Upper lobe of right lung (tissue), 1 donor: Measurements from ENCODE around the gene ALB. TPM values are rescaled to one million over a fixed set of nuclear protein-coding genes. Genes with fewer than 3 reads are reported as not detected.

Experiments
- ATAC-seq: fragments of 200-7000 bp; cut with Tn5 transposase; one replicate; pipeline ENCODE4 v1.9.1; 2020; ENCODE audit warnings: mild to moderate bottlenecking, moderate library complexity
- DNase-seq: peaks from one replicate; pipeline ENCODE4 v3.0.0-alpha.2; 2020
- H3K27ac ChIP-seq: fragments of 200-600 bp; one replicate; pipeline ENCODE4 v1.8.0; 2022
- H3K27me3 ChIP-seq: fragments of 200-600 bp; one replicate; pipeline ENCODE4 v1.8.0; 2022; ENCODE audit warnings: mild to moderate bottlenecking
- H3K36me3 ChIP-seq: fragments of 200-600 bp; one replicate; pipeline ENCODE4 v1.8.0; 2022
- H3K4me1 ChIP-seq: fragments of 200-600 bp; one replicate; pipeline ENCODE4 v1.8.0; 2022
- H3K4me3 ChIP-seq: fragments of 200-600 bp; one replicate; pipeline ENCODE4 v1.8.0; 2022; ENCODE audit warnings: mild to moderate bottlenecking
- H3K9me3 ChIP-seq: fragments of 200-600 bp; one replicate; pipeline ENCODE4 v1.8.0; 2022
- intact Hi-C: fragments of 100-400 bp; cut with DNase I; formaldehyde crosslinking; loops from one replicate; pipeline ENCODE4 v1.11.0; 2022
- total RNA-seq: library from RNA; stranded (reverse); fragmentation: NEBNext Ultra II Directional; extraction: Animal tissue kit (Norgen Biotek cat#: 25700); gene quantifications from one replicate; pipeline ENCODE4 v1.2.1, GENCODE V29; 2021
- TF ChIP-seq, protein P1 (sequence below): fragments of 200-600 bp; IDR thresholded peaks from one replicate; pipeline ENCODE4 v1.8.0; 2022; ENCODE audit warnings: antibody characterized with exemption
- donor health status: DM: no; HTN: yes; CAD: no; lungs with severe emphysema.

ALB gene
- total RNA-seq, 1 donor from 2014 or later: 2.9 TPM

- Histone ChIP-seq H3K36me3 (no peaks in the 10 kb centered on the region), H3K27me3 (no peaks in the 10 kb centered on the region), H3K27ac (no peak overlapping the region), H3K4me1 (no peaks in the 10 kb centered on the region), H3K9me3 (no peaks in the 10 kb centered on the region), H3K4me3 (no peak overlapping the region)
- TF ChIP-seq, protein P1, sequence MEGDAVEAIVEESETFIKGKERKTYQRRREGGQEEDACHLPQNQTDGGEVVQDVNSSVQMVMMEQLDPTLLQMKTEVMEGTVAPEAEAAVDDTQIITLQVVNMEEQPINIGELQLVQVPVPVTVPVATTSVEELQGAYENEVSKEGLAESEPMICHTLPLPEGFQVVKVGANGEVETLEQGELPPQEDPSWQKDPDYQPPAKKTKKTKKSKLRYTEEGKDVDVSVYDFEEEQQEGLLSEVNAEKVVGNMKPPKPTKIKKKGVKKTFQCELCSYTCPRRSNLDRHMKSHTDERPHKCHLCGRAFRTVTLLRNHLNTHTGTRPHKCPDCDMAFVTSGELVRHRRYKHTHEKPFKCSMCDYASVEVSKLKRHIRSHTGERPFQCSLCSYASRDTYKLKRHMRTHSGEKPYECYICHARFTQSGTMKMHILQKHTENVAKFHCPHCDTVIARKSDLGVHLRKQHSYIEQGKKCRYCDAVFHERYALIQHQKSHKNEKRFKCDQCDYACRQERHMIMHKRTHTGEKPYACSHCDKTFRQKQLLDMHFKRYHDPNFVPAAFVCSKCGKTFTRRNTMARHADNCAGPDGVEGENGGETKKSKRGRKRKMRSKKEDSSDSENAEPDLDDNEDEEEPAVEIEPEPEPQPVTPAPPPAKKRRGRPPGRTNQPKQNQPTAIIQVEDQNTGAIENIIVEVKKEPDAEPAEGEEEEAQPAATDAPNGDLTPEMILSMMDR: no peak
- no peak for ATAC-seq
- intact Hi-C loops: no loop called here
- no peak for DNase-seq
Measured at GRCh38 chr4:73404457-73404856, 370 bp downstream of the ALB start.

DNA sequence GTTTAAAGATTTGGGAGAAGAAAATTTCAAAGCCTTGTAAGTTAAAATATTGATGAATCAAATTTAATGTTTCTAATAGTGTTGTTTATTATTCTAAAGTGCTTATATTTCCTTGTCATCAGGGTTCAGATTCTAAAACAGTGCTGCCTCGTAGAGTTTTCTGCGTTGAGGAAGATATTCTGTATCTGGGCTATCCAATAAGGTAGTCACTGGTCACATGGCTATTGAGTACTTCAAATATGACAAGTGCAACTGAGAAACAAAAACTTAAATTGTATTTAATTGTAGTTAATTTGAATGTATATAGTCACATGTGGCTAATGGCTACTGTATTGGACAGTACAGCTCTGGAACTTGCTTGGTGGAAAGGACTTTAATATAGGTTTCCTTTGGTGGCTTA, 1.1 kb downstream of the ALB start:
- Histone ChIP-seq H3K36me3 (no peaks in the 10 kb centered on the region), H3K9me3 (no peaks in the 10 kb centered on the region), H3K4me1 (no peaks in the 10 kb centered on the region), H3K27ac (no peak overlapping the region), H3K27me3 (no peaks in the 10 kb centered on the region), H3K4me3 (no peak overlapping the region)
- TF ChIP-seq, protein P1: no peak
- intact Hi-C loops: no loop called here
- no peak for DNase-seq
- ATAC-seq: no peak

GRCh38 chr4:73406548-73406875, 2.4 kb downstream of the ALB start:
- ATAC-seq (no peak), DNase-seq (no peak)
- Histone ChIP-seq H3K4me1 (no peaks in the 10 kb centered on the region), H3K27ac (no peak overlapping the region), H3K9me3 (no peaks in the 10 kb centered on the region), H3K27me3 (no peaks in the 10 kb centered on the region), H3K4me3 (no peak overlapping the region), H3K36me3 (no peaks in the 10 kb centered on the region)
- TF ChIP-seq, protein P1: no peak
- intact Hi-C loops: no loop called here

- intact Hi-C loops: no loop called here
- Histone ChIP-seq H3K27me3 (no peaks in the 10 kb centered on the region), H3K4me1 (no peaks in the 10 kb centered on the region), H3K36me3 (no peaks in the 10 kb centered on the region), H3K9me3 (no peaks in the 10 kb centered on the region), H3K27ac (no peak overlapping the region), H3K4me3 (no peak overlapping the region)
- ATAC-seq (no peak), DNase-seq (no peak)
- TF ChIP-seq, protein P1: no peak
Measured at GRCh38 chr4:73407227-73407673, 3.2 kb downstream of the ALB start.

DNA sequence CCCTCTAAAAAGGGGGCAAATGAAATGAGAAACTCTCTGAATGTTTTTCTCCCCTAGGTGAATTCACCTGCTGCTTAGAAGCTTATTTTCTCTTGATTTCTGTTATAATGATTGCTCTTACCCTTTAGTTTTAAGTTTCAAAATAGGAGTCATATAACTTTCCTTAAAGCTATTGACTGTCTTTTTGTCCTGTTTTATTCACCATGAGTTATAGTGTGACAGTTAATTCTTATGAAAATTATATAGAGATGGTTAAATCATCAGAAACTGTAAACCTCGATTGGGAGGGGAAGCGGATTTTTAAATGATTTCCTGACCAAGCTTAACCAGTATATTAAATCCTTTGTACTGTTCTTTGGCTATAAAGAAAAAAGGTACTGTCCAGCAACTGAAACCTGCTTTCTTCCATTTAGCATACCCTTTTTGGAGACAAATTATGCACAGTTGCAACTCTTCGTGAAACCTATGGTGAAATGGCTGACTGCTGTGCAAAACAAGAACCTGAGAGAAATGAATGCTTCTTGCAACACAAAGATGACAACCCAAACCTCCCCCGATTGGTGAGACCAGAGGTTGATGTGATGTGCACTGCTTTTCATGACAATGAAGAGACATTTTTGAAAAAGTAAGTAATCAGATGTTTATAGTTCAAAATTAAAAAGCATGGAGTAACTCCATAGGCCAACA, 4.2 kb downstream of the ALB start:
- TF ChIP-seq, protein P1: no peak
- H3K4me3 ChIP-seq: no peak overlapping the region
- no peaks in the 10 kb centered on the region for H3K9me3 ChIP-seq
- DNase-seq: no peak
- no peaks in the 10 kb centered on the region for H3K4me1 ChIP-seq
- H3K27me3 ChIP-seq: no peaks in the 10 kb centered on the region
- H3K36me3 ChIP-seq: no peaks in the 10 kb centered on the region
- intact Hi-C loops: no loop called here
- no peak overlapping the region for H3K27ac ChIP-seq
- no peak for ATAC-seq
